GM23338 (cell line): ENCODE data around the gene WWOX.

Source experiments
- CTCF ChIP-seq, 2 experiments: fragments of 200-600 bp in 1 of 2; sonication (generic) in 1 of 2; conservative IDR thresholded peaks; 2 replicates each; pipeline versions ENCODE4 v1.5.1 to v1.6.1; 2016 to 2017; ENCODE audit warnings: antibody characterized with exemption in 2 of 2, low read depth in 2 of 2, mild to moderate bottlenecking in 2 of 2, moderate library complexity in 1 of 2
- EZH2 ChIP-seq: fragments of 200-600 bp; sonication (generic); IDR thresholded peaks from one replicate; pipeline ENCODE4 v1.8.0; 2017; ENCODE audit warnings: antibody characterized with exemption, mild to moderate bottlenecking, low read depth; ENCODE audit not compliant: unreplicated experiment
- EZH2phosphoT487 ChIP-seq: fragments of 200-600 bp; sonication (generic); IDR thresholded peaks from one replicate; pipeline ENCODE4 v1.8.1; 2018; ENCODE audit warnings: antibody characterized with exemption; ENCODE audit not compliant: unreplicated experiment
- POLR2AphosphoS5 ChIP-seq: IDR thresholded peaks from 2 replicates; pipeline ENCODE4 v1.6.1; 2016; ENCODE audit warnings: antibody characterized with exemption, low read depth
- REST ChIP-seq: IDR thresholded peaks from one replicate; pipeline ENCODE4 v1.6.1; 2018; ENCODE audit warnings: antibody characterized with exemption; ENCODE audit not compliant: unreplicated experiment

GRCh38 chr16:78668393-78668792 lies 568.9 kb downstream of the WWOX start:
- TF ChIP-seq REST (no peak), CTCF (conservative IDR thresholded peaks at IDR 0.05; ENCODE audit: low read depth in 2 of 2) (no peak), EZH2phosphoT487 (no peak), EZH2 (no peak), POLR2AphosphoS5 (no peak)
